GM23338 (cell line): ENCODE data around the gene RPL31. TPM values are rescaled to one million over a fixed set of nuclear protein-coding genes. Genes with fewer than 3 reads are reported as not detected.

ENCODE experiments used
- ATAC-seq: fragments of 200-7000 bp; cut with Tn5 transposase; 3 replicates; pipeline ENCODE4 v1.9.1; 2020
- DNase-seq: peaks from one replicate; pipeline ENCODE4 v3.0.0-alpha.2; 2015; ENCODE audit warnings: low spot score
- H2AFZ ChIP-seq: fragments of 200-600 bp; sonication (generic); 2 replicates; pipeline ENCODE4 v1.8.0; 2016; ENCODE audit warnings: antibody characterized with exemption, mild to moderate bottlenecking, moderate library complexity
- H3F3A ChIP-seq: fragments of 200-600 bp; sonication (generic); replicated peaks from 2 replicates; pipeline ENCODE4 v1.8.0; 2017; ENCODE audit warnings: antibody characterized with exemption, mixed run types, low read depth
- H3K27ac ChIP-seq: fragments of 200-600 bp; sonication (generic); 2 replicates; pipeline ENCODE4 v1.6.1; 2016; ENCODE audit warnings: low read depth
- H3K27me3 ChIP-seq: fragments of 200-600 bp; sonication (generic); 2 replicates; pipeline ENCODE4 v1.8.0; 2016; ENCODE audit warnings: mild to moderate bottlenecking, mixed run types, moderate library complexity; ENCODE audit not compliant: insufficient read depth
- H3K36me3 ChIP-seq: fragments of 200-600 bp; sonication (generic); 2 replicates; pipeline ENCODE4 v1.8.0; 2016; ENCODE audit warnings: mild to moderate bottlenecking; ENCODE audit not compliant: insufficient read depth
- H3K4me1 ChIP-seq: fragments of 200-600 bp; sonication (generic); 2 replicates; pipeline ENCODE4 v1.8.0; 2016; ENCODE audit warnings: mild to moderate bottlenecking, moderate library complexity; ENCODE audit not compliant: insufficient read depth
- H3K4me2 ChIP-seq: fragments of 200-600 bp; sonication (generic); 2 replicates; pipeline ENCODE4 v1.7.1; 2017; ENCODE audit warnings: mixed run types
- H3K4me3 ChIP-seq: fragments of 200-600 bp; sonication (generic); 2 replicates; pipeline ENCODE4 v1.6.1; 2016; ENCODE audit warnings: mixed run types
- H3K79me2 ChIP-seq: fragments of 200-600 bp; sonication (generic); replicated peaks from 2 replicates; pipeline ENCODE4 v1.8.0; 2017; ENCODE audit warnings: mild to moderate bottlenecking; ENCODE audit not compliant: insufficient read depth
- H3K9me2 ChIP-seq: fragments of 200-600 bp; sonication (generic); 2 replicates; pipeline ENCODE4 v1.8.0; 2017; ENCODE audit not compliant: insufficient read depth
- H4K20me1 ChIP-seq: fragments of 200-600 bp; sonication (generic); replicated peaks from 2 replicates; pipeline ENCODE4 v1.8.0; 2017; ENCODE audit warnings: mild to moderate bottlenecking; ENCODE audit not compliant: insufficient read depth
- H3K27ac Mint-ChIP-seq: 2 replicates; pipeline ENCODE4 v1.8.0; 2020; ENCODE audit warnings: inconsistent platforms, mild to moderate bottlenecking, moderate library complexity, mixed read lengths
- H3K27me3 Mint-ChIP-seq: 3 replicates; pipeline ENCODE4 v1.8.0; 2022; ENCODE audit warnings: low read depth, mild to moderate bottlenecking, moderate library complexity, mixed read lengths, inconsistent platforms; ENCODE audit not compliant: insufficient read depth, poor library complexity
- H3K36me3 Mint-ChIP-seq: 3 replicates; pipeline ENCODE4 v1.8.0; 2021; ENCODE audit warnings: low read depth, mild to moderate bottlenecking, inconsistent platforms, moderate library complexity, mixed read lengths
- H3K4me1 Mint-ChIP-seq: 3 replicates; pipeline ENCODE4 v1.8.0; 2020; ENCODE audit warnings: mild to moderate bottlenecking, inconsistent platforms, mixed read lengths
- H3K4me3 Mint-ChIP-seq: 3 replicates; pipeline ENCODE4 v1.8.0; 2021; ENCODE audit warnings: moderate library complexity, mild to moderate bottlenecking, inconsistent platforms, mixed read lengths
- H3K9me3 Mint-ChIP-seq: 3 replicates; pipeline ENCODE4 v1.8.0; 2020; ENCODE audit warnings: moderate library complexity, mild to moderate bottlenecking, inconsistent platforms, mixed read lengths
- CREB1 ChIP-seq: fragments of 250-450 bp; sonication (Bioruptor Pico); IDR thresholded peaks from 2 replicates; pipeline ENCODE4 v1.5.0; 2020; ENCODE audit warnings: low read depth, mild to moderate bottlenecking, moderate library complexity
- EZH2 ChIP-seq: fragments of 200-600 bp; sonication (generic); IDR thresholded peaks from one replicate; pipeline ENCODE4 v1.8.0; 2017; ENCODE audit warnings: antibody characterized with exemption, mild to moderate bottlenecking, low read depth; ENCODE audit not compliant: unreplicated experiment
- NANOG ChIP-seq: IDR thresholded peaks from 2 replicates; pipeline ENCODE4 v1.6.1; 2016; ENCODE audit warnings: antibody characterized with exemption, borderline replicate concordance
- REST ChIP-seq: IDR thresholded peaks from one replicate; pipeline ENCODE4 v1.6.1; 2018; ENCODE audit warnings: antibody characterized with exemption; ENCODE audit not compliant: unreplicated experiment
- ZNF114 ChIP-seq: fragments of 250-450 bp; sonication (Bioruptor Pico); IDR thresholded peaks from 2 replicates; pipeline ENCODE4 v1.5.0; 2020; ENCODE audit warnings: mild to moderate bottlenecking, moderate library complexity
- ZNF462 ChIP-seq: fragments of 250-450 bp; sonication (Bioruptor Pico); IDR thresholded peaks from 2 replicates; pipeline ENCODE4 v1.5.0; 2020; ENCODE audit warnings: mild to moderate bottlenecking, moderate library complexity
- polyA plus RNA-seq: library from polyadenylated mRNA; unstranded; fragments of >200 nt; fragmentation: Nextera tagmentation; extraction: Ambion mirVana; gene quantifications from 2 replicates; pipeline ENCODE4 v1.2.1, GENCODE V29; 2016
- total RNA-seq: library from RNA; depleted of rRNA; stranded (reverse); fragments of >200 nt; shearing (Covaris generic); gene quantifications from 2 replicates; pipeline ENCODE4 v1.2.3, GENCODE V29; 2014
- TF ChIP-seq, protein P1 (sequence below): IDR thresholded peaks from 2 replicates; pipeline ENCODE4 v1.6.1; 2016; ENCODE audit warnings: antibody characterized with exemption
- TF ChIP-seq, protein P2 (sequence below), 2 experiments: fragments of 200-600 bp in 1 of 2; sonication (generic) in 1 of 2; conservative IDR thresholded peaks; 2 replicates each; pipeline versions ENCODE4 v1.5.1 to v1.6.1; 2016 to 2017; ENCODE audit warnings: antibody characterized with exemption in 2 of 2, low read depth in 2 of 2, mild to moderate bottlenecking in 2 of 2, moderate library complexity in 1 of 2

Gene RPL31
- total and polyA plus RNA-seq, 2 experiments from 2014 or later = 819 to 3,213 TPM

DNA sequence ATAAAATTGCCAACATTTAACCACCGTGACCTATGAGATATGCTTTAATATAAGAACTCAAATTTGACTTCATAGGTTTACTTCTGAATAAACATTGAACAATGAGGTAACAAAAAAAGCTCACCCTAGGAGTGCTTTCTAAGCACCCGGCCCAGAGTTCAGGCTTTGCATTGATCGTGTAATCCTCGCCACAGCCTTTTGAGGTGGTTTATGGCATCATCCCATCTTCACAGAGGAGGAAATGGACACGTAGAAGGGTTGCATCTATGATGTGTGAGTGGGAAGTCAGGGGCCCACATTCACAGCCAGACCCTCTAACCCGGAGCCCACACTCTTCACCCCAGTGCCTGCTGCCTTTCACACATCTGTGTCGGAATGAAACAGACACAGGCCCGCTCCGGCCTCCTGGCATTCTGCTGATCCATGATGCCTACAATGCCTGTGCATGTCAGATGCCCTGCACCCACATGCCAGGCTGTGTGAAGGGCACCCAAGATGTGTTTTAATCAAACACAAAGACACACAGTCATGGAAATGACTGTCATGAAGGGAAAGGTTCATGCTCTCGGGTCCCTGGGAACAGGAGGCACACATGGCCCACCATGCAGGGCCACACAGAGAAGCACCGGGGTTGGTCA is 48.6 kb upstream of the RPL31 start:
- H3K9me3 Mint-ChIP-seq = no peaks in the 10 kb centered on the region
- H3K36me3 ChIP-seq = no peaks in the 10 kb centered on the region
- TF ChIP-seq ZNF462 (CRISPR knock-in tag) (no peak), EZH2 (no peak), ZNF114 (no peak), NANOG (no peak), REST (no peak), CREB1 (CRISPR knock-in tag) (no peak)
- TF ChIP-seq, protein P1, sequence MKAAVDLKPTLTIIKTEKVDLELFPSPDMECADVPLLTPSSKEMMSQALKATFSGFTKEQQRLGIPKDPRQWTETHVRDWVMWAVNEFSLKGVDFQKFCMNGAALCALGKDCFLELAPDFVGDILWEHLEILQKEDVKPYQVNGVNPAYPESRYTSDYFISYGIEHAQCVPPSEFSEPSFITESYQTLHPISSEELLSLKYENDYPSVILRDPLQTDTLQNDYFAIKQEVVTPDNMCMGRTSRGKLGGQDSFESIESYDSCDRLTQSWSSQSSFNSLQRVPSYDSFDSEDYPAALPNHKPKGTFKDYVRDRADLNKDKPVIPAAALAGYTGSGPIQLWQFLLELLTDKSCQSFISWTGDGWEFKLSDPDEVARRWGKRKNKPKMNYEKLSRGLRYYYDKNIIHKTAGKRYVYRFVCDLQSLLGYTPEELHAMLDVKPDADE = no peak
- TF ChIP-seq, protein P2, sequence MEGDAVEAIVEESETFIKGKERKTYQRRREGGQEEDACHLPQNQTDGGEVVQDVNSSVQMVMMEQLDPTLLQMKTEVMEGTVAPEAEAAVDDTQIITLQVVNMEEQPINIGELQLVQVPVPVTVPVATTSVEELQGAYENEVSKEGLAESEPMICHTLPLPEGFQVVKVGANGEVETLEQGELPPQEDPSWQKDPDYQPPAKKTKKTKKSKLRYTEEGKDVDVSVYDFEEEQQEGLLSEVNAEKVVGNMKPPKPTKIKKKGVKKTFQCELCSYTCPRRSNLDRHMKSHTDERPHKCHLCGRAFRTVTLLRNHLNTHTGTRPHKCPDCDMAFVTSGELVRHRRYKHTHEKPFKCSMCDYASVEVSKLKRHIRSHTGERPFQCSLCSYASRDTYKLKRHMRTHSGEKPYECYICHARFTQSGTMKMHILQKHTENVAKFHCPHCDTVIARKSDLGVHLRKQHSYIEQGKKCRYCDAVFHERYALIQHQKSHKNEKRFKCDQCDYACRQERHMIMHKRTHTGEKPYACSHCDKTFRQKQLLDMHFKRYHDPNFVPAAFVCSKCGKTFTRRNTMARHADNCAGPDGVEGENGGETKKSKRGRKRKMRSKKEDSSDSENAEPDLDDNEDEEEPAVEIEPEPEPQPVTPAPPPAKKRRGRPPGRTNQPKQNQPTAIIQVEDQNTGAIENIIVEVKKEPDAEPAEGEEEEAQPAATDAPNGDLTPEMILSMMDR (conservative IDR thresholded peaks at IDR 0.05; ENCODE audit: low read depth in 2 of 2) = no peak
- H3K27ac Mint-ChIP-seq = no peak overlapping the region
- no peak overlapping the region for H3K4me3 Mint-ChIP-seq
- ATAC-seq (no peak), DNase-seq (no peak)
- H3K27me3 Mint-ChIP-seq = peaks cover 4% of the 10 kb centered on the region
- no peaks in the 10 kb centered on the region for H3K27me3 ChIP-seq
- H3K9me2 ChIP-seq = peaks cover 19% of the 10 kb centered on the region
- H3K4me1 Mint-ChIP-seq = peaks cover 27% of the 10 kb centered on the region
- no peak overlapping the region for H3K4me3 ChIP-seq
- H3F3A ChIP-seq = no peaks in the 10 kb centered on the region
- no peaks in the 10 kb centered on the region for H4K20me1 ChIP-seq
- H3K36me3 Mint-ChIP-seq = no peaks in the 10 kb centered on the region
- H3K79me2 ChIP-seq = no peaks in the 10 kb centered on the region
- no peak overlapping the region for H2AFZ ChIP-seq
- no peak overlapping the region for H3K27ac ChIP-seq
- H3K4me2 ChIP-seq = no peak overlapping the region
- H3K4me1 ChIP-seq = peaks cover 16% of the 10 kb centered on the region
